Measurements from ENCODE around the gene C4orf54.
A peak's percentile ranks its signal among the peaks of the same experiment; 100 is the strongest.

The C4orf54 gene

DNA sequence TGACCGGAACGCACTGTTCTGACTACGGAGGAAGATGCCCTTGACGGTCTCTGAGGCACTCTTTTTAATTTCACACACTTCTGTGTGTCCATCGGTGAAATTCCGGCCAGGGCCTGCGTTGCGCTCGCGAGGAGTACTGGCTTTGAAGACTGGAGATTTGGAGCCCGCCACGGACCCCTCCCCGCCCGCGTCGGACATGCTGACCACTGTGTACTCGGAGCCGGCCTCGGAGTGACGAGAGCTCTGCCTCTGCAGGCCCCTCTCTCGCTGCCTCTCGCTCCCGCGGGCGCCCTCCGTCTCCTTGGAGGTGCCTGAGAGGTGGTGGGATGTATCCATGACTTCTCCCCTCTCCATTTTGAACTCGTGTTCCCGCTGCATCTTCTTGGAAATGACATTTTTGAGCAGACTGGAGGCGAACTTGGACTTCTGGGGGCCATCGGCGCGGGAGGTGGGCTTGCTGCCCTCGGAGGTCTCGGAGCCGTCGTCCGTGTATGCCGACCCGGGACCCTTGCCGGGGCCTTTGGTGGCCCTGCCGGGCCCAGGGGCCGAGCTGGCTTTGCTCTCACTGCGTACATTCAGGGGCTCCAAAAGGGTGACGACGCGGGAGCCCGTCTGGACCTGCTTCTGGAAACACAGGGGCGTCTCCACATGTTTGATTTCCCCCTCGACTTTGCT lies 5.7 kb downstream of the C4orf54 start:
- DNase-seq, result no peak

DNA sequence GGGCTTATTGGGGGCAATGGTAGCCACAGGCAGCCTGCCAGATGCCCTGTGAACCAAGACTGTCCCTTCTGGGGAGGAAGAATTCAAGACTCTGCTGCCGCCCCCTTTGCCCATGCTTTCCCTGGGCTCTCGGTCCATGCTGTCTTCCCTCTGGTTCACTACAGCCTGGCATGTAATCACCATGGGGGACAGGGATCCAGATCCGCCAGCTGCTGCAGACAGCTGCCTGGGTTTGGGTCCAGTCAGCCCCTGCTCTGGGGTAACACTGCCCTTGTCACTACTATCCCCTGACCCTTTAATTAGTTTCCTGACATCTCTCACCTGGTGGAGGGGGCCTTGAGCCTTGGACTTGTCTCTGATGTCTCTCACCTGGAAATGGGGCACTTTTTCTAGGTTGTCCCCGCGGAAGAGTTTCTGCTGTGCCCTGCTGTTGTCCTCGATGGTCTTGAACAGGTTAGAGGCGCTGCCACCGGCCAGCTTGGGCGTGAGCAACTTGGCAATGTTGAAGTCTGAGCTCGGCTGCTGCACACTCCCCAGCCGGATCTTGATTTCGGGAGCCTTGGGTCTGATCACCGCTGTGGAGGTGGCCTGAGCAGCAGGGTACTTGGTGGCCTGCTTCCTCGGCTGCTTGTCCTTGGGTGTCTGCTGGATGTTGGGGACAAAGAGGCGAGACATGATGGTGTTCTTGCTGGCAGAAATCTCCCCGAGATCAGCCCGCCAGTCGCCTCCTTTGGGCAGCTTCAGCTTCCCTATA lies 6.4 kb downstream of the C4orf54 start:
- DNase-seq, result no peak

DNA sequence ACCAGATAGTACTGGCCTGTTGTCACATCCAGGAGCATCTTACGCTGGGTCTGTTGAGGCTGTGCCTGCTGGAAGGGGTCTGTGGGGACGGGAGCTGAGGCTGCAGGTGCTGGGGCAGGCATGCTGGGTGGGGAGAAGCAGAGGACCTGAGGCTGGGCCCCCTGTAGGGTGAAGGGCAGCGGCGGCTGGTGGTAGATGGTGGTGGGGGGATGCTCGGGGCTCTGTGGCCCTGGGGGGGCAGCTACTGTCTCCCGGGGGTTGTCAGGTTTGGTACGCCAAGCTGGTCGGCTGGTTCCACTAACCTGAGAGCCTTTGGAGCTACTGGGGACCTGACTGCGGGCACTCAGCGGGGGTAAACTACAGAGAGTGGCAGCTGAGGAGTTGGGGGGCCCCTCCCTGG lies 7.8 kb downstream of the C4orf54 start:
- no peak for DNase-seq

DNA sequence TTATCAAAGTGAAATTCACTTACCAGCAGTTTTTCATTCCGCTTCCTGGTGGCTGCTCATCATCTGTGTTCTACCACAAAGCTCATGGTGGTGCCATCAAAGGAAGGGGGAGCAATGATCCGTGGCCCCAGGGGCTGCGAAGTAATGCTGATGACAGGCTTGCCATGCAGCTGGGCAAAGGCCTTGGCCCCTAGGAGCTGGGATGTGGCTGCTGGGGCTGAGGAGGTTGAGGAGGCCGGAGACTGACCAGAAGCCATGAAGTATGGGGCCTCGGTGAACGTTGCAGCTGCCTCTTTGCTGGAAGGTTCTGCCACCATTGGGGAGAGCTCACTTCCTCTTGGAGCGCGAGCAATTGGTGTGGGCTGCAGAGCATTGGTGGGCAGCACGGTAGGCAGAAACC lies 8.4 kb downstream of the C4orf54 start:
- no peak for DNase-seq

DNA sequence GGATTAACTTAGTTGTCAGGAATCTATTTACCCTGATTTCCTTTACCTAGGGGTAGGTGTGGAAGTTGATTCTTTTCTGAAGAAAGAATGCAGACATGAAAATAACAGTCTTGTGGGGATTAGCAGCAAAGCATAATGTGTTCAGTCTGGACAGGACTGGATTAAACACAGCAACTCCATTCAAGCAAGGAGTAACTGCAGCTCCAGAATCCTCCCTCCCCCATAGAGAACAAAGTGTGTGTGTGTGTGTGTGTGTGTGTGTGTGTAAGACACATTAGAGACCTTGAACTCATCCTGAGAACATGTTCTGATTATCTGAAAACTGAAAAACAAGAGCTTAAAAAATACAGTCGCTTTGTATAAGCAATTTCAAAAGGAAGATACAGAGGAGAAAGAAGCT lies 9.3 kb downstream of the C4orf54 start:
- no peak for DNase-seq

DNA sequence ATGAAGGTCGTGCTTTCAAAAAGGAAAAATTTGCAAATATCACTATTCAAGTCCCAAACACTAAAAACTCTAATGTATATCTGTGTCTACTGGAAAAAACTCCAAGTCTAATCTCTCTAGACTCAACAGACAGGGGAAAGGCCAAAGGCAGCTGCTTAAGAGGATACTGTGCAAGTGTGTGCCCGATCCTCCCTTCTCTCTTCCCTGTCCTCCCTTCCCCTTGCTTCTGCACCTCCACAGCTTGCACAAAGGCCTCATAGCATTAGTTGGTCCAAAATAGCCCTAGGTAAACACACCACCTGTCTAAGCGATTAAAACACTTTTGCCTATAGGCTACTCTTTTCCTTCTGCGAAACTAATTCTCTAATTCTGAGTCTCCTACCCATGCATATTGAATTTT lies 10.6 kb downstream of the C4orf54 start:
- DNase-seq, result peak; percentile 8

DNA sequence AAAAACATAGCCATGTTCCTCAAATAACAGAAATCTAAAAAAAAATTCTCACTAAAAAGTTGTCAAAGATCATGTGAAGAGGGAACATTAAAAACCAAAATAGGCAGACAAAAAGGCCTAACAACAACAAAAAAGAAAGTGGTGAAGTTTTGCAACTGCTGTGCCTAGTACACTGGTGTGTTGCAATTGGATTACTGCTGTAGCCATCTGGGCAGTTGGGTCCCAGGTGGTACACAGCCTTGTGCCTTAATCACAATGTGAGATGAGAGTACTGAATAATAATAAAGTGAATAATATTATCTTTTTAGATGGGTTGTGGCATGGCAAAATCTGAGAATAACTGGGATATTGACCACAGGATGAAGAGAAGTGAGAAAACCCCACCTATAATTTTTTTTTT lies 12.0 kb downstream of the C4orf54 start:
- DNase-seq, result no peak

DNA sequence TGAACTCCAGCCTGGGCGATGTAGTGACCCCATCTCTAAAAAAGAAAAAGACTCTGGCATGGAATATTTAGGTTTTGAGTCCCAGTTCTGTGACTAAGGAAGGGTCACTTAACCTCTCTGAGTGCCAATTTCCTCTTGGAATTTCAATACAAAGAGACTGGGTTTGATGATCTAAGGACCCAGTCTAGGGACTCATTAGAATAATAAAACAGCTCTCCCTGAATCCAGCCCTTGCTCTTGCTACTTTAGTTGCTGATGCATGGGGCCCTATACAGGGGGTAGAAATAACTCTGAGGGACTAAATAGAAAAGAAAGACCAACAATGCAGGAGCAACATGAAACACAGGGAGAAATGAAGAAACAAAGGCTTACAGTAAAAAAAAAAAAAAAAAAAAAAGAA lies 12.6 kb downstream of the C4orf54 start:
- DNase-seq, result no peak

DNA sequence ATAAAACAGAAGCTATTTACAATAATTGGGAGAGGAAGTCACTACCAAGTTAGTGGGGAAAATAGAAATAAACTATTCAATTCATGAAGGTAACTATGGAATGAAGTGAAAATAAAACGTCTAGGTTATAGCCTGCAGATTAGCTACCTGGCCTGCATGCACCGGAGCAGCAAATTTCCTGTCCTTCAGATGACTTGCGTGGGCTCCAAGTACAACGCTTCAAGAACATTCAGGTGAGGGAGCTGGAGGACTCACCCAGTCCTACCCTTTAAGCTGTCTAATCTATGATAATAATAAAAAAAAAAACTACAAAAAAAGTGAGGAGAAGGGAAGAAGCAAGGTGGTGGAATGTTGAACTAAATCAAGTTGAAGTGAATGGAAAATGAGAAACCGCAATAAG lies 13.2 kb downstream of the C4orf54 start:
- no peak for DNase-seq

DNA sequence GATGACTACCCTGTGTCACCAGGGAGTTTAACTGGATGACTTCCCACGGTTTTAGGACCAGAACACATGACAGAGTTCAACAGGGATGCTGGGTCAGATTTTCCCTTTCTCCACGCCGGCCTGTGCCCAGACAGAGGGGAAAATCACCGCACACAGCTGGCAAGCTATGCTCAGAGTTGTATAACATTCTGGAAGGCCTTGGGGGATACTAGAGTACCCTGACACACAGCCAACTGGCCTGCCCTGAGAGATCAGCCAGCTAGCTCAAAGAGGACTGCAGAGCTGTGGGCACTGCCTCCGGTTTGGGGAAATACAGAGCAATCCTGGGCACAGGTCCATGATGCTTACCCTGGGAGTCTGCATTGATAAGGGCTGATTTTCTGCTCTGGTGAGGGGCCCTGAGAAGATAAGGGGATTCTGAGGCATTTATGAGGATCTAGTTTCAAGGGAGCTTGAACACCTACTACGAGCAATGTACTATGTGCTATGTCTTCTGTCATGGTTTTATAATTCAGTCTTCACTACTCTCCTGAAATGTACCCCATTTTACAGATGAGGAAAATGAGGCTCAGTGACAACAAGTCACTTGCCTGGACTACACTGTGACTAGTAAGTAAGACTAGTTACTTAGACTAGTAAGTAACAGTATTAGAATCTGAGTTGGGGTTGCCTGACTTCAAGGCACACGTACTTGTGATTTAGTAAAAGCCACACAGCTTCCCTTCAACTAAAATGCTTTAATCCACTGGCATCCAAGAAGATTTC lies 14.7 kb downstream of the C4orf54 start:
- DNase-seq, result no peak

DNA sequence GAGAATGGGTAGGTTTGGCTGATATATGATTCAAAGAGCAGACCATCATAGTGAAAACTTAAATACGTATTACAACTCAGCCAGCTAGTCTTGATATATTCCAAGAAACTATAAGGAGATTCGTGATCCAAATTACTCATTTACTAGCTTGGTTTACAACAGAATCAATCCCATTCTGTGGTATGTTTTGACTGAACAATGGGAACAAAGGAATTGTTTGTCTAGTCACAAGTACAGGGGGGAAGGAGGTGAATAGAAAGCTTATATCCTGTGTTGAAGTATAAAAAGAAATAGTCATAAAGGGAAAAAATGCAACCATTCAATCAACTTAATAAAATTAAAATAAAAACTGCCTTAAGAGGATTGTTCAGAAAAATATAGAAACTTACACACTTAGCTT lies 17.0 kb downstream of the C4orf54 start:
- peak; percentile 13 for DNase-seq

DNA sequence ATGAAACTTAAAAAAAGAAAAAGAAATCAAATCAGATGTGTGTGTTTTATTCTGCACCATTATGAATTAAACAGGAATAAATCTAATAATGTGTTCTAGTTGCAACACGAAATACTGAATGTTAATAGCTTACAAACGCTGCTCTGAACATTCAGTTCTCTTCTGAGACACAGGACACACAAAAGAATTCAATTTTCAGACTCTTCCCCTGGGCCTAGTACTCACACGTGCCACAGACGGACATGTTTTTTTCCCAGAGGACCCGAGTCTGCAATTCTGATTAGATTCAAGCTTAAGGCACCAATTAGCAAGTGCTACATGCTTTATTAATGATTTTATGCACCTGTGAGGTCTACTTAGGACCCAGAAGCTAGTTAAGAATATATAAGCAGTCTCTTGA lies 20.5 kb downstream of the C4orf54 start:
- no peak for DNase-seq

DNA sequence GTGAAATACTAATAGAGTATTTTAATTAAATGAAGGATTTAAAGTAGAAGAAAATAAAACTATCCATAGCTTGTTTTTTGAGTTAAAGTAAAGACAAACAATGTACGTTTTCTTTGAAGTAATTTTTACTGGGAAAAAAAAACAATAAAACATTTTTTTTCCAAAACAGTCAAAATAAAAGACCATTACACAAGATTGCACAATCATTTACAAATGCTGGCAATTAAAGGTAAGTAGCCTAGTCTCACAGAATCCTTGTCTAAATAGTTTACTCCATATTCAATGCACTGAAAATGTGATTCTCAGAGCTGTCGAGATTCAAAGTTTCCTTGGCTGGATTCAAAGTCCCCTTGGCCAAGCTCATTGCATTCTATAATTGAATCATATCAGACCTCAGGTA lies 21.2 kb downstream of the C4orf54 start:
- DNase-seq, result no peak

DNA sequence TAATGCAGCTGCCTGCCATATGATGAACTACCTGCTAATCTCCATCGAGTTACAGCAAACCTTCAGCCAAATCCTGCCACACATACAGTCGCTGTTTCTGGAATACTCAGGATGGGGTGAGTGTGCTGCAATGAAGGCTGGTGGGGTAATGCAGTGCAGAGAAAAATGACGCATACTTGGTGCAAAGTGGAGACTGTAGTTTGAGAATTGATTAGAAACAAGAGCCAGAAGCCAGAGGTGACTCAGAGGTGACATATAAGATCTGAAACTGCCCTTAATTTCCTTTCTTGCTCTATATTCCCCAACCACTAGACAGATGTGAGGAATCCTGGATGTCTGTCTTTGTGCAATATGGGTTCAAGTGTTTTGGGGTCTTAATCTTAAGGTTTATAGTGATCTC lies 22.0 kb downstream of the C4orf54 start:
- DNase-seq, result no peak

DNA sequence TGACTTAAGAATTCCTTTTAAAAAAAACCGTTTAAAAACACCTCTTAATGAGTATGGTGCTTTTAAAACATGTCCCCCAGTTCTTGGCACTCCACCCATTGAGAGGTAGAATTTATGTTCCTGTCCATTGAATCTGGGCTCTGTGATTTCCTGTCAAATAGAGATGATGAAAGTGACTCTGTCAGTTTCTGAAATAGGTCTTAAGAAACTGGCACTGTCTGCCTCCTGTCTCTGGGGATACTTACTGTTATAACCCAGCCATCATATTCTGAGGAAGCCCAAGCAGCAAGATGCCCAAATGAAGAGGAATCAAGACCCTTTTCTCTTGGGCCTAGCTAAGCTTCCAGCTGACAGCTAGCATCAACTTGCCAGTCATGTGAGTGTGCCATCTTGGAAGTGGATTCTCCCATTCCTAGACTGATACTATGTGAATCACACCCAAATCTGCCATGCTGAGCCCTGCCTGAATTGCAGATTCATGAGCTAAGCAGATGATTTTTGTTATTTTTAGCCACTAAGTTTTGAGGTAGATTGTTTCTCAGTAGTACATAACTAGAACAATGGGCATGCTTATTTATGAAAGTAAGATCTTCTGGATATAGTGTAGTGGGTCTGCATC lies 22.8 kb downstream of the C4orf54 start:
- peak; percentile 53 for DNase-seq

DNA sequence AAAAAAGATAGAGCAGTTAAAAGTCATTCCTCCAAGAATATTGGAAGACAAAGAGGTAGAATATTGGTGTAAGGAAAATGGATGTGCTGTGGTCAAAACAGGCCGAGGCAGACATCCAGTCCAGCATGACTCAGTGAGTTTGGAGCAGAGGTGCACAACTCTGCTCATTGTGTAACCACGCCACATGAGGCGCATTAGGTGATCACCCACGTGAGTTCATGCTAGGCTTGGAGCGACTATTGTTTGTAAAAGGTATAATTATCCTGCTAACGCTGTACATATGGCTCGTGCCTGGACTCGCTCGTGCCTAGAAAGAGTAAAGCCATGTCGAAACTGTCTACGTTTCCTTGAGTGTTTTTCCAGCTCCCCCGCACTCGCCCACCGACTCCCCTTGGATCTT lies 23.9 kb downstream of the C4orf54 start:
- peak; percentile 96 for DNase-seq

DNA sequence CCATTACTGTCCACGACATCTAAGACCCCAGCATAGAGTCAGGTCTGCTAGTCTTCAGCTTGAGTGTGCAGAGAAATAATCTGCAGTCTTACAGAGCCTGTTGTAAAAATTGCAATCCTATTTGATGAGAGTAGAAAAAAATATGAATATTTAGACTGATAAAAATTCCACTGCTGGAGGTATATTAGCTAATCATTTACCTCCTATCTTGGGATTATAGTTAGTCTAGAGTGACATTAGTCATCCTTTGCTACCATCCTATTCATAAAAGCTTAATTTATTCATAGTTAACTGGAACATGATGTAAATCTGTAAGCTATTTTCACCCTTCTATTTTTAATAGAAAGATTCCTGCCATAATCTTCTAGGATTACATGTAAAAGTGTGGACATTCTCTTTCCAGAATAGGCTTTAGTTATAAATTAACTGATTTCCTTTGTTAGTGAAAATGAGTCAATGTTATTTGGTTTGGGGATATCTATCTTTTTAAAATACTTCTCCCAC lies 26.7 kb downstream of the C4orf54 start:
- DNase-seq, result no peak

DNA sequence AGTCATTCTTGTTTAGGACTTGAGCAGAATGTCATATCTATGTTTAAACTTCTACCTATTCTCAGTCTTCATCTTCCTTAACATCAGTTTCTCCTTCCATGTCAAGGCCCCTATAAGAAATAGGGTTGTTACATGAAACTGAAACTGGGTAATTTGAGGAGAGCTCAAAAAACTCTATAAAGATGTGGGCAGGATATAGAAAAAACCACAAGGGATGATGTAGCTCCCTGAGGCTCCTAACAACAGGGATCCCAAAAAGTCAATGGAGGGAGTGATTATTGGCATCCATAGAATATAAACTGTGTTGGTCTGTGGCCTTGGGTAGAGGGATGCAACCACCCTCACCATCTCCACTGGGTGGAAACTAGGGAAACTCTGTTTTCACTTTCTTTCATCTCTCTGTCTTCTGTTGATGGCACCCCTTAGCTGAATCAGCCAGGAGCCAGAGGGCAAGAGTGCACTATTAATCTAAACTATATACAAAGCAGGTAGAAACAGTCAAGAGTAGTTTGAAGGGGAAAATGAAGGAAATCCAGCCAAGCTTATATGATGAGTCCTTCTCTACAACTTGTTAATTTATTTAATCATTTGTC lies 27.6 kb downstream of the C4orf54 start:
- no peak for DNase-seq

DNA sequence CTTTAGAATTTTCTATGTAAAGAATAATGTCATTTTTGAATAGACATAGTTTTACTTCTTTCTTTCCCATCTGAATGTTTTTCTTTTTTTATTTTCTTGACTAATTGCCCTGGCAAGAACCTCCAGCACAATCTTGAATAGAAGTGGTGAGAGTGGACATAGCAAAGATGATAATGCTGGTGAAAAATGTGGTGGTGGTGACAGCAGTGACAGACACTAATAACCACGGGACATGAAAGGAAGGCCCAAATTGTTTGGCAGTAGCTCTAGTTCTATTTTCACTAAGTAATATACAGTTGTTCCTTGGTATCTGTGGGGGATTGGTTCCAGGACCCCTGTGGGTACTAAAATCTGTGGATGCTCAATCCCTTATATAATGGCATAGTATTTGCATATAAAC lies 29.6 kb downstream of the C4orf54 start:
- DNase-seq, result no peak

DNA sequence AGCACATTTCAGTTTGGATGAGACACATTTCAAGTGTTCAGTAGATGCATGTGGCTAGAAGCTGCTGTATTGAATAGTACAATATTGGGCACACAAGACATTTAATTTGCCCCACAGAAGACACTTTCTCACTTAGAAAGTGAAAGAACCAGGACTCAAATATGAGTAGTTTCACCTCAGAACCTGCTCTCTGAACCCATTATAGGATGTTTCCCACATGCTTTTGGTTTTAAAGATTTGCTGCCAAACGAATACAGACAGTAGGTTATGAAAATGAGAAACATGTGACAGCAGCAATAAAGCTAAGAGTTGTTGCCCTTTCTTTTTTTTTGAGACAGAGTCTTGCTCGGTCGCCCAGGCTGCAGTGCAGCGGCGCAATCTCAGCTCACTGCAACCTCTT lies 32.3 kb downstream of the C4orf54 start:
- DNase-seq, result no peak

DNA sequence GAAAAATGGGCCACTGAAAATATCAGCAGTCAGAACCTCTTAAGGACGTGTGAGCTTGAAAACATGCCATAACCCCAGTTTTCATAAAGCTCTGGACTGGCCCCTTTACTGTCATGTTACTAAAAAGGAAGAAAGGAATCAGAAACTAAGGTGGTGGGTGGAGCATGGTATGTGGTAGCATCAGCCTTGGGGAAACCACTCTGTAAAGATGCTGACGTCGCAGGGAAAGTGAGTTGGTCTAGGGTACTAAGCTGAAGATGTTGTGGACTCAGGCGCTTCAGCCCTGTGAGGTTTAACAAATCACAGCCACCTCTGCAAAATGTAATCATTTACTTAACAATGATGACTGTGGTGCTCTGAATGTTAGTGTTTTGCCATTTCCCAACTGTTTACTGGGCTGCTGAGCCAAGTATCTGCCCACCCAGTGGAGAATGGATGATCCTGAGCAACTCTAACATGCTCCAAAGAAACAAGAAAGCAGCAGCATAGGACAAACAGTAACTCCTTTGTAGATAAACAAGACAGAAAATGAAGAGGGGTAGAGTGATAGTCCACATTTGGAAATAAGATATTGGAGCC lies 33.4 kb downstream of the C4orf54 start:
- no peak for DNase-seq

DNA sequence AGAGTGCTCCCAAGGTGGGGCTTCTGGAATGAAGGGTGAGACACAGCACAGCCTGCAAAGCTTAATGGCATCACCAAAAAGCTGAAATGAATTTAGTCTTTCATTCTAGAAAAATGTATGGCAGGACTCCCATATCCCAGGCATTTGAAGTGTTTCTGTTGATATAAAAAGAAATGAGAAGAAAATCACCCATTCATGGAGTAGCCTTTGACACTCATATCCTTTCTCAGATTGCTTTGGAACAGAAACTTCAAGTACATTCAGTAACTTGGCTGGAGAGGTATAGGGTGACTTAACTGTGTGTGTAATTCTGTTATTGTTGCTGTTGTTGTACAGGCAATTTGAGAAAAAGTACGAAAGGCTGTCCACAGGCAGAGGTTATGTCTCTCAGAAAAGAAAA lies 35.3 kb downstream of the C4orf54 start:
- no peak for DNase-seq

DNA sequence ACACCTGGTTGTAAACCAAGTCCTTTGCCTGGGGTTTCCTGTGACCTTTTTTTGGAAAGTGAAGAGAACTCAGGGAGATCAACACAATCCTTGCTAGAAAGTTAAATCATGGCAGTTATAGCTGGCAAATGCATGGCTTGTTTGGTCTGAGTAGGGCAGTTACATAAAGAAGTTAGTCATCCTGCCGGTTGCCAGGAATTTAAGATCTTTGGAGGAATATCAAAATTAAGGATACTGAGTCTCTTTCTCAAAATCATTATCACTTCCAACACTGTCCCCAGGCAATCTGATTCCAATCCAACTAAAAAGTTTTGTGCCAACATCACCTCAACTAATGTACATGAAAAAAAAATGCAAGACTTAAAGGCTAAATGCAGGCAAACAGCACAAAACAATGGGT lies 40.3 kb downstream of the C4orf54 start:
- no peak for DNase-seq

Measured in NCI-H69 (cell line).